ENCODE results near the gene DNASE1L3.

Gene DNASE1L3

GRCh38 chr3:58177747-58178527 lies 32.8 kb downstream of the DNASE1L3 start:
- peak; percentile 60 for DNase-seq

GRCh38 chr3:58176827-58177489 lies 33.8 kb downstream of the DNASE1L3 start:
- no peak for DNase-seq

- no peak for DNase-seq
Measured at GRCh38 chr3:58176185-58176530, 34.6 kb downstream of the DNASE1L3 start.

GRCh38 chr3:58175437-58176184 lies 35.2 kb downstream of the DNASE1L3 start:
- DNase-seq, result no peak

GRCh38 chr3:58175187-58175436 lies 35.7 kb downstream of the DNASE1L3 start:
- DNase-seq, result no peak

GRCh38 chr3:58173669-58174398 lies 36.9 kb downstream of the DNASE1L3 start:
- peak; percentile 30 for DNase-seq

- DNase-seq, result no peak
Measured at GRCh38 chr3:58173029-58173668, 37.6 kb downstream of the DNASE1L3 start.

GRCh38 chr3:58171126-58171525 lies 39.6 kb downstream of the DNASE1L3 start:
- DNase-seq, result no peak

- no peak for DNase-seq
Measured at GRCh38 chr3:58170376-58170775, 40.4 kb downstream of the DNASE1L3 start.

GRCh38 chr3:58169371-58169770 lies 41.4 kb downstream of the DNASE1L3 start:
- DNase-seq, result no peak

GRCh38 chr3:58168498-58168897 lies 42.3 kb downstream of the DNASE1L3 start:
- no peak for DNase-seq

- peak; percentile 32 for DNase-seq
Measured at GRCh38 chr3:58167431-58168351, 43.1 kb downstream of the DNASE1L3 start.

GRCh38 chr3:58164906-58165821 lies 45.6 kb downstream of the DNASE1L3 start:
- no peak for DNase-seq

GRCh38 chr3:58164199-58164879 lies 46.4 kb downstream of the DNASE1L3 start:
- DNase-seq, result no peak

GRCh38 chr3:58163234-58163633 lies 47.5 kb downstream of the DNASE1L3 start:
- no peak for DNase-seq

- DNase-seq, result no peak
Measured at GRCh38 chr3:58161435-58162398, 49.1 kb downstream of the DNASE1L3 start.

GRCh38 chr3:58160399-58160798 lies 50.4 kb downstream of the DNASE1L3 start:
- no peak for DNase-seq

GRCh38 chr3:58158442-58159153 lies 52.2 kb downstream of the DNASE1L3 start:
- no peak for DNase-seq
